HepG2 (cell line): Measurements from ENCODE around the gene PRDX5. TPM values are rescaled to one million over a fixed set of nuclear protein-coding genes. Genes with fewer than 3 reads are reported as not detected.

Experiments
- CEBPB ChIP-seq: IDR thresholded peaks from 2 replicates; pipeline ENCODE4 v1.6.1; 2011; ENCODE audit warnings: low read depth, low read length, improper control_type of control experiment, borderline replicate concordance
- CREM ChIP-seq, 2 experiments: sonication (generic) in 1 of 2; formaldehyde crosslinking in 1 of 2; IDR thresholded peaks; 2 replicates each; pipeline versions ENCODE4 v1.4.0 to v1.6.1; 2016 to 2020; ENCODE audit warnings: antibody characterized with exemption in 1 of 2, mild to moderate bottlenecking in 1 of 2, missing genetic modification reagents in 1 of 2
- ETV6 ChIP-seq: sonication (generic); formaldehyde crosslinking; conservative IDR thresholded peaks from 2 replicates; pipeline ENCODE4 v1.4.0; 2020; ENCODE audit warnings: missing genetic modification reagents
- FOXO1 ChIP-seq: sonication (generic); formaldehyde crosslinking; IDR thresholded peaks from 2 replicates; pipeline ENCODE4 v1.4.0; 2020; ENCODE audit warnings: missing genetic modification reagents
- GATAD1 ChIP-seq: IDR thresholded peaks from 2 replicates; pipeline ENCODE4 v1.6.1; 2016; ENCODE audit warnings: missing genetic modification reagents, missing compliant biosample characterization
- HMG20A ChIP-seq: IDR thresholded peaks from 2 replicates; pipeline ENCODE4 v1.6.1; 2016; ENCODE audit warnings: borderline replicate concordance
- HOXA5 ChIP-seq: sonication (generic); formaldehyde crosslinking; IDR thresholded peaks from 2 replicates; pipeline ENCODE4 v1.4.0; 2020; ENCODE audit warnings: missing genetic modification reagents
- MEF2D ChIP-seq: sonication (generic); formaldehyde crosslinking; IDR thresholded peaks from 2 replicates; pipeline ENCODE4 v1.5.1; 2020; ENCODE audit warnings: mild to moderate bottlenecking, missing genetic modification reagents
- MTF1 ChIP-seq: sonication (generic); formaldehyde crosslinking; IDR thresholded peaks from 2 replicates; pipeline ENCODE4 v1.5.0; 2020; ENCODE audit warnings: missing genetic modification reagents
- NR3C1 ChIP-seq: sonication (generic); formaldehyde crosslinking; IDR thresholded peaks from 2 replicates; pipeline ENCODE4 v1.4.0; 2020; ENCODE audit warnings: missing genetic modification reagents
- RFX3 ChIP-seq: IDR thresholded peaks from 2 replicates; pipeline ENCODE4 v1.6.1; 2016; ENCODE audit warnings: missing biosample characterization, missing genetic modification reagents
- ZC3H4 ChIP-seq: sonication (generic); formaldehyde crosslinking; IDR thresholded peaks from 2 replicates; pipeline ENCODE4 v1.4.0; 2020; ENCODE audit warnings: missing genetic modification reagents, borderline replicate concordance
- ZNF234 ChIP-seq: sonication (generic); formaldehyde crosslinking; conservative IDR thresholded peaks from 2 replicates; pipeline ENCODE4 v1.5.1; 2020; ENCODE audit warnings: mild to moderate bottlenecking, missing genetic modification reagents
- ZNF572 ChIP-seq: sonication (generic); formaldehyde crosslinking; IDR thresholded peaks from 2 replicates; pipeline ENCODE4 v1.5.1; 2020; ENCODE audit warnings: mild to moderate bottlenecking, missing genetic modification reagents
- polyA plus RNA-seq, 8 experiments: library from polyadenylated mRNA; depleted of rRNA in 3 of 8; stranded (reverse) in 7 of 8; unstranded in 1 of 8; fragments of >200 nt; fragmentation: Illumina TruSeq in 4 of 8; extraction: Trizol in 4 of 8; gene quantifications; 2 replicates each; pipeline versions ENCODE4 v1.2.1 to v1.2.3, GENCODE V29; 2011 to 2016; ENCODE audit warnings: low read depth in 4 of 8, missing spikeins in 1 of 8, mixed read lengths in 1 of 8; ENCODE audit not compliant: insufficient read depth in 1 of 8
- total RNA-seq, 5 experiments: library from RNA; depleted of rRNA; stranded (reverse); fragments of >200 nt; fragmentation: Illumina TruSeq; extraction: Trizol; gene quantifications; 2 replicates each; pipeline ENCODE4 v1.2.3, GENCODE V29; 2016; ENCODE audit warnings: low read depth in 1 of 5
- TF ChIP-seq, protein P1 (sequence below): sonication (generic); formaldehyde crosslinking; IDR thresholded peaks from 2 replicates; pipeline ENCODE4 v1.4.0; 2020; ENCODE audit warnings: mild to moderate bottlenecking, missing genetic modification reagents
- TF ChIP-seq, protein P2 (sequence below): IDR thresholded peaks from 2 replicates; pipeline ENCODE4 v1.6.1; 2018; ENCODE audit warnings: missing genetic modification reagents, mild to moderate bottlenecking, missing compliant biosample characterization
- TF ChIP-seq, protein P3 (sequence below): sonication (generic); formaldehyde crosslinking; IDR thresholded peaks from 2 replicates; pipeline ENCODE4 v1.5.0; 2020; ENCODE audit warnings: mild to moderate bottlenecking, missing genetic modification reagents

Gene PRDX5
- total and polyA plus RNA-seq, 2 of the 13 experiments (the other 11 are each of a cell fraction or from before 2014, with no cell fraction given): 215 to 311 TPM

DNA sequence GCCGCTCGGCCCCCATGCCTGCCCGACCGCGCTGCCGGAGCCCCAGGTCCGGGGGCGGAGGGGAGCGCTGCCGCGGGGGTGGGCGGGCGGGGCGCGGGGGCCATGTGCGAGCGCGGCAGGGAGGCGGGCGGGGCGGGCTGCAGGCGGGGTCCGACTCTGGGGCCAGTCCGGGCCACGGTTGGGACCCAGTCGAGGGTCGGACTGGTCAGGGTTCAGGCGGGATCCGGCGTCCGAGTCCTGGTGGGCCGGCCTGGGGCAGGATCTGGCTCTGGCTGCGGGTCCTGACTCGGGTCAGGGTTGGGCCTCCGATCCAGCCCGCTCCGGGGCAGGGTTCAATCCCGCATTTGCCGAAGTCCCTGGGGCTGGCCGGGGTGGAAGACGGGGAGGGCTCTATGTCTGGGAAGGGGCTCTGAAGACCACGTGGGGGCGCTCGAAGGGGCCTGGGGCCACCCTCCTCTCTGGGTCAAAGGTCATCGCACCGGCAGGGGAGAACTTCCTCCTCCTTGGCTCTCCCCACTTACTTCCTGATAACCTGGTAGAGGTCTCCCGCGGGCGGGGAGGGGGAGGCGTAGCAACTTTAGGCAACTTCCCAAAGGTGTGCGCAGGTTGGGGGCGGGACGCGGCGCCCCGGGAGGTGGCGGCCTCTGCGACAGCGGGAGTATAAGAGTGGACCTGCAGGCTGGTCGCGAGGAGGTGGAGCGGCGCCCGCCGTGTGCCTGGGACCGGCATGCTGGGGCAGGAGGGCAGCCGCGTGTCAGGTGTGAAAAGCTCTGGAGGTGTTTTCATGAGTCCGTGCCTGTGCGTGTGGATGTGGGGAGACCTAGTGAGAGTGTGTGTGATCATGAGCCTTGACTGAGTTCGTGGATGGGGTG is 12.0 kb upstream of the PRDX5 start (continued):
- TF ChIP-seq, protein P1, sequence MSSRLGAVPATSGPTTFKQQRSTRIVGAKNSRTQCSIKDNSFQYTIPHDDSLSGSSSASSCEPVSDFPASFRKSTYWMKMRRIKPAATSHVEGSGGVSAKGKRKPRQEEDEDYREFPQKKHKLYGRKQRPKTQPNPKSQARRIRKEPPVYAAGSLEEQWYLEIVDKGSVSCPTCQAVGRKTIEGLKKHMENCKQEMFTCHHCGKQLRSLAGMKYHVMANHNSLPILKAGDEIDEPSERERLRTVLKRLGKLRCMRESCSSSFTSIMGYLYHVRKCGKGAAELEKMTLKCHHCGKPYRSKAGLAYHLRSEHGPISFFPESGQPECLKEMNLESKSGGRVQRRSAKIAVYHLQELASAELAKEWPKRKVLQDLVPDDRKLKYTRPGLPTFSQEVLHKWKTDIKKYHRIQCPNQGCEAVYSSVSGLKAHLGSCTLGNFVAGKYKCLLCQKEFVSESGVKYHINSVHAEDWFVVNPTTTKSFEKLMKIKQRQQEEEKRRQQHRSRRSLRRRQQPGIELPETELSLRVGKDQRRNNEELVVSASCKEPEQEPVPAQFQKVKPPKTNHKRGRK (CRISPR knock-in tag): no peak
- peak; percentile 34; the same call in 1 of the 2 replicates for TF ChIP-seq ZNF572 (CRISPR knock-in tag)
- 0 out of 2 replicates have a peak, but pooled peaks have one; percentile 30 for TF ChIP-seq HOXA5 (CRISPR knock-in tag)
- no peak for TF ChIP-seq ZNF234 (CRISPR knock-in tag)
- TF ChIP-seq FOXO1 (CRISPR knock-in tag): no peak
- TF ChIP-seq, protein P2, sequence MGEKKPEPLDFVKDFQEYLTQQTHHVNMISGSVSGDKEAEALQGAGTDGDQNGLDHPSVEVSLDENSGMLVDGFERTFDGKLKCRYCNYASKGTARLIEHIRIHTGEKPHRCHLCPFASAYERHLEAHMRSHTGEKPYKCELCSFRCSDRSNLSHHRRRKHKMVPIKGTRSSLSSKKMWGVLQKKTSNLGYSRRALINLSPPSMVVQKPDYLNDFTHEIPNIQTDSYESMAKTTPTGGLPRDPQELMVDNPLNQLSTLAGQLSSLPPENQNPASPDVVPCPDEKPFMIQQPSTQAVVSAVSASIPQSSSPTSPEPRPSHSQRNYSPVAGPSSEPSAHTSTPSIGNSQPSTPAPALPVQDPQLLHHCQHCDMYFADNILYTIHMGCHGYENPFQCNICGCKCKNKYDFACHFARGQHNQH (CRISPR knock-in tag): peak; percentile 42; the same call in 1 of the 2 replicates
- no peak for TF ChIP-seq MTF1 (CRISPR knock-in tag)
- TF ChIP-seq, protein P3, sequence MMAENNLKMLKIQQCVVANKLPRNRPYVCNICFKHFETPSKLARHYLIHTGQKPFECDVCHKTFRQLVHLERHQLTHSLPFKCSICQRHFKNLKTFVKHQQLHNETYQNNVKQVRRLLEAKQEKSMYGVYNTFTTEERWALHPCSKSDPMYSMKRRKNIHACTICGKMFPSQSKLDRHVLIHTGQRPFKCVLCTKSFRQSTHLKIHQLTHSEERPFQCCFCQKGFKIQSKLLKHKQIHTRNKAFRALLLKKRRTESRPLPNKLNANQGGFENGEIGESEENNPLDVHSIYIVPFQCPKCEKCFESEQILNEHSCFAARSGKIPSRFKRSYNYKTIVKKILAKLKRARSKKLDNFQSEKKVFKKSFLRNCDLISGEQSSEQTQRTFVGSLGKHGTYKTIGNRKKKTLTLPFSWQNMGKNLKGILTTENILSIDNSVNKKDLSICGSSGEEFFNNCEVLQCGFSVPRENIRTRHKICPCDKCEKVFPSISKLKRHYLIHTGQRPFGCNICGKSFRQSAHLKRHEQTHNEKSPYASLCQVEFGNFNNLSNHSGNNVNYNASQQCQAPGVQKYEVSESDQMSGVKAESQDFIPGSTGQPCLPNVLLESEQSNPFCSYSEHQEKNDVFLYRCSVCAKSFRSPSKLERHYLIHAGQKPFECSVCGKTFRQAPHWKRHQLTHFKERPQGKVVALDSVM (CRISPR knock-in tag): peak; percentile 52; the same call in 1 of the 2 replicates
- TF ChIP-seq CREM (IDR thresholded peaks at IDR 0.05): peak; percentile 35; the same call in 1 of the 2 replicates
- no peak for TF ChIP-seq CREM (CRISPR knock-in tag; IDR thresholded peaks at IDR 0.05)
- peak; percentile 64; the same call in 1 of the 2 replicates for TF ChIP-seq MEF2D (CRISPR knock-in tag)
- no peak for TF ChIP-seq ETV6
- no peak for TF ChIP-seq CEBPB
- TF ChIP-seq GATAD1 (CRISPR knock-in tag): peak; percentile 69
- TF ChIP-seq HMG20A: no peak
- TF ChIP-seq RFX3: no peak
- TF ChIP-seq ZC3H4 (CRISPR knock-in tag): 0 out of 2 replicates have a peak, but pooled peaks have one; percentile 34
- TF ChIP-seq NR3C1 (CRISPR knock-in tag): no peak
